HepG2 (cell line): ENCODE results near the gene OR6B3. TPM values are rescaled to one million over a fixed set of nuclear protein-coding genes. Genes with fewer than 3 reads are reported as not detected.

ENCODE experiments used
- ATAC-seq: fragments of 200-7000 bp; cut with Tn5 transposase; 3 replicates; pipeline ENCODE4 v1.9.1; 2020; ENCODE audit warnings: mild to moderate bottlenecking, moderate library complexity
- BruUV-seq: library from RNA; stranded (reverse); fragments of 400-500 nt; replicated peaks from 2 replicates; lab custom pipeline; 2021; lab: Mats Ljungman, UMichigan
- CTCF ChIA-PET: fragments of 300-600 bp; formaldehyde crosslinking; extraction: SDS; loops from one replicate; lab custom pipeline; 2021; ENCODE audit warnings: low total read pairs, inconsistent platforms, low intra/inter-chr PET ratio; lab: Yijun Ruan, JAX
- POLR2A ChIA-PET: fragments of 350-600 bp; sonication (Branson Sonifier 250); formaldehyde crosslinking; loops from one replicate; lab custom pipeline; 2020; ENCODE audit warnings: antibody characterized with exemption, inconsistent platforms; lab: Yijun Ruan, JAX
- DNase-seq: peaks from one replicate; pipeline ENCODE4 v3.0.0-alpha.2; 2015; ENCODE audit warnings: low spot score
- FAIRE-seq: peaks from 3 replicates; lab custom pipeline; 2011; peaks lifted over from hg19 to GRCh38; lab: Jason Lieb, UNC
- H2AFZ ChIP-seq: one replicate; pipeline ENCODE4 v1.6.1; 2011; ENCODE audit warnings: low read length, inconsistent platforms
- H3K27ac ChIP-seq: fragments of 300-600 bp; 3 replicates; pipeline ENCODE4 v1.8.0; 2011; ENCODE audit warnings: mixed run types, mild to moderate bottlenecking, mixed read lengths, low read length, inconsistent platforms; ENCODE audit not compliant: insufficient read depth; ENCODE audit errors: extremely low read length
- H3K27me3 ChIP-seq, 2 experiments: fragments of 200-600 bp in 1 of 2; 2 replicates in 1 of 2; 3 replicates in 1 of 2; pipeline versions ENCODE4 v1.6.0 to v1.8.0; 2011; ENCODE audit warnings: low read length in 2 of 2, mild to moderate bottlenecking in 2 of 2, moderate library complexity in 2 of 2, inconsistent platforms in 1 of 2; ENCODE audit not compliant: insufficient read depth in 2 of 2, control insufficient read depth in 1 of 2
- H3K36me3 ChIP-seq, 2 experiments: fragments of 200-600 bp in 1 of 2; replicated peaks in 1 of 2; 2 replicates in 1 of 2; 3 replicates in 1 of 2; pipeline versions ENCODE4 v1.5.1 to v1.8.0; 2011; ENCODE audit warnings: low read length in 2 of 2, inconsistent platforms in 1 of 2; ENCODE audit not compliant: insufficient read depth in 2 of 2, control insufficient read depth in 1 of 2
- H3K4me1 ChIP-seq: 2 replicates; pipeline ENCODE4 v1.5.1; 2012; ENCODE audit warnings: low read length, inconsistent platforms; ENCODE audit not compliant: insufficient read depth
- H3K4me2 ChIP-seq: 2 replicates; pipeline ENCODE4 v1.6.0; 2011; ENCODE audit warnings: low read depth, low read length, inconsistent platforms
- H3K4me3 ChIP-seq, 3 experiments: fragments of 200-600 bp in 1 of 3; sonication (generic), shearing (Covaris generic) in 1 of 3; replicated peaks in 1 of 3; 2 replicates each; pipeline ENCODE4 v1.5.1; 2011 to 2016; ENCODE audit warnings: low read length in 3 of 3, inconsistent platforms in 2 of 3, low read depth in 2 of 3, mild to moderate bottlenecking in 2 of 3, control low read depth in 1 of 3, mixed read lengths in 1 of 3; ENCODE audit not compliant: insufficient read depth in 1 of 3
- H3K79me2 ChIP-seq: one replicate; pipeline ENCODE4 v1.6.1; 2011; ENCODE audit warnings: low read length, inconsistent platforms; ENCODE audit not compliant: insufficient read depth
- H3K9ac ChIP-seq: 2 replicates; pipeline ENCODE4 v1.6.0; 2011; ENCODE audit warnings: mild to moderate bottlenecking, low read depth, low read length, inconsistent platforms; ENCODE audit not compliant: insufficient read depth
- H3K9me3 ChIP-seq: 2 replicates; pipeline ENCODE4 v1.5.1; 2012; ENCODE audit warnings: mild to moderate bottlenecking, low read length
- H4K20me1 ChIP-seq: 2 replicates; pipeline ENCODE4 v1.6.0; 2011; ENCODE audit warnings: inconsistent platforms, mild to moderate bottlenecking, low read length, moderate library complexity; ENCODE audit not compliant: insufficient read depth
- CEBPB ChIP-seq: IDR thresholded peaks from 2 replicates; pipeline ENCODE4 v1.6.1; 2011; ENCODE audit warnings: low read depth, low read length, improper control_type of control experiment, borderline replicate concordance
- FOXA3 ChIP-seq: IDR thresholded peaks from 2 replicates; pipeline ENCODE4 v1.6.1; 2016; ENCODE audit warnings: missing genetic modification reagents, missing compliant biosample characterization
- SOX13 ChIP-seq, 3 experiments: fragments of 450-650 bp in 1 of 3; sonication (generic) in 1 of 3; formaldehyde crosslinking in 1 of 3; IDR thresholded peaks in 2 of 3; conservative IDR thresholded peaks in 1 of 3; 2 replicates each; pipeline versions ENCODE4 v1.5.0 to v1.6.1; 2016 to 2020; ENCODE audit warnings: antibody characterized with exemption in 1 of 3, mild to moderate bottlenecking in 1 of 3, missing compliant biosample characterization in 1 of 3, missing genetic modification reagents in 1 of 3, moderate library complexity in 1 of 3
- SOX5 ChIP-seq: IDR thresholded peaks from 2 replicates; pipeline ENCODE4 v1.6.1; 2016; ENCODE audit warnings: borderline replicate concordance
- SOX6 ChIP-seq, 2 experiments: fragments of 450-650 bp in 1 of 2; sonication (generic) in 1 of 2; formaldehyde crosslinking in 1 of 2; IDR thresholded peaks; 2 replicates each; pipeline versions ENCODE4 v1.4.0 to v1.6.1; 2017 to 2020; ENCODE audit warnings: antibody characterized with exemption in 1 of 2, mild to moderate bottlenecking in 1 of 2, missing genetic modification reagents in 1 of 2
- SRSF9 ChIP-seq: fragments of 200-400 bp; formaldehyde crosslinking; IDR thresholded peaks from 2 replicates; pipeline ENCODE4 v1.6.1; 2018; ENCODE audit warnings: borderline replicate concordance, mild to moderate bottlenecking, low read depth, low read length; ENCODE audit not compliant: insufficient read depth, poor library complexity, severe bottlenecking
- TBX3 ChIP-seq: fragments of 450-650 bp; IDR thresholded peaks from 2 replicates; pipeline ENCODE4 v1.6.1; 2017; ENCODE audit warnings: antibody characterized with exemption, mild to moderate bottlenecking, inconsistent platforms, borderline replicate concordance
- WGBS: methylation state at CpG from one replicate; pipeline ENCODE4 v1.1.6; 2017; ENCODE audit warnings: low lambda C conversion rate; 5-methylcytosine and 5-hydroxymethylcytosine counted together
- in situ Hi-C: cut with HindIII; loops from 2 replicates; pipeline ENCODE4 v1.10.0; 2017; ENCODE audit warnings: low pct_unique_long_range_greater_than_20kb; ENCODE audit not compliant: extremely low pct_ligation_motif_present
- intact Hi-C: fragments of 100-400 bp; cut with micrococcal nuclease; formaldehyde crosslinking; loops from one replicate; pipeline ENCODE4 v1.10.0; 2022; ENCODE audit not compliant: unreplicated experiment
- polyA plus RNA-seq, 8 experiments: library from polyadenylated mRNA; depleted of rRNA in 3 of 8; stranded (reverse) in 7 of 8; unstranded in 1 of 8; fragments of >200 nt; fragmentation: Illumina TruSeq in 4 of 8; extraction: Trizol in 4 of 8; gene quantifications; 2 replicates each; pipeline versions ENCODE4 v1.2.1 to v1.2.3, GENCODE V29; 2011 to 2016; ENCODE audit warnings: low read depth in 4 of 8, missing spikeins in 1 of 8, mixed read lengths in 1 of 8; ENCODE audit not compliant: insufficient read depth in 1 of 8
- total RNA-seq, 5 experiments: library from RNA; depleted of rRNA; stranded (reverse); fragments of >200 nt; fragmentation: Illumina TruSeq; extraction: Trizol; gene quantifications; 2 replicates each; pipeline ENCODE4 v1.2.3, GENCODE V29; 2016; ENCODE audit warnings: low read depth in 1 of 5

Gene OR6B3
- total and polyA plus RNA-seq, 2 of the 13 experiments (the other 11 are each of a cell fraction or from before 2014, with no cell fraction given) = not detected

GRCh38 chr2:240098349-240098748 lies 45.0 kb upstream of the OR6B3 start:
- Histone ChIP-seq H3K9me3 (no peaks in the 10 kb centered on the region), H3K4me2 (no peak overlapping the region), H3K36me3 (no peaks in the 10 kb centered on the region), H4K20me1 (no peaks in the 10 kb centered on the region), H2AFZ (no peak overlapping the region), H3K27ac (no peak overlapping the region), H3K4me3 (no peak overlapping the region), H3K79me2 (no peaks in the 10 kb centered on the region), H3K4me1 (no peaks in the 10 kb centered on the region), H3K27me3 (peaks cover 8 to 43% of the 10 kb centered on the region in 2 experiments; a peak in 4 of 5 replicates), H3K9ac (no peak overlapping the region)
- ATAC-seq (no peak), FAIRE-seq (no peak), DNase-seq (no peak)
- intact Hi-C loops = no loop called here
- TF ChIP-seq CEBPB (peak; percentile 70), FOXA3 (CRISPR knock-in tag) (peak; percentile 45; the same call in 1 of the 2 replicates), SRSF9 (no peak), SOX6 (IDR thresholded peaks at IDR 0.05) (no peak), SOX6 (CRISPR knock-in tag; IDR thresholded peaks at IDR 0.05) (peak; percentile 23; the same call in 1 of the 2 replicates), TBX3 (no peak), SOX5 (CRISPR knock-in tag) (peak; percentile 81; the same call in 1 of the 2 replicates), SOX13 (IDR thresholded peaks at IDR 0.05) (no peak; the same call in 1 of the 2 replicates), SOX13 (CRISPR knock-in tag; conservative IDR thresholded peaks at IDR 0.05 in 1 of 2, IDR thresholded peaks at IDR 0.05 in 1 of 2) (peak in 1 of 2 experiments; percentile 87; a peak in 2 of 4 replicates)
- CTCF ChIA-PET = no interaction called here
- POLR2A ChIA-PET = no interaction called here
- 0% methylated on average over 2 of the region's 2 CpGs for WGBS
- no TSS peak for BruUV-seq
- in situ Hi-C loops = no loop called here
